IPS-18a (cell line): ENCODE data around the gene PI16.

Experiments used
- H3K27ac ChIP-seq: one replicate; pipeline ENCODE4 v1.5.1; 2013; ENCODE audit warnings: low read length
- H3K27me3 ChIP-seq: one replicate; pipeline ENCODE4 v1.6.1; 2013; ENCODE audit warnings: mild to moderate bottlenecking, low read length; ENCODE audit not compliant: control insufficient read depth, insufficient read depth
- H3K36me3 ChIP-seq: one replicate; pipeline ENCODE4 v1.6.1; 2013; ENCODE audit warnings: low read depth, low read length; ENCODE audit not compliant: control insufficient read depth
- H3K4me1 ChIP-seq: one replicate; pipeline ENCODE4 v1.6.1; 2013; ENCODE audit warnings: low read depth, low read length; ENCODE audit not compliant: control insufficient read depth
- H3K4me3 ChIP-seq: one replicate; pipeline ENCODE4 v1.5.1; 2013; ENCODE audit warnings: low read length
- H3K9ac ChIP-seq: one replicate; pipeline ENCODE4 v1.6.1; 2013; ENCODE audit warnings: mild to moderate bottlenecking, low read length, moderate library complexity
- H3K9me3 ChIP-seq: one replicate; pipeline ENCODE4 v1.6.1; 2013; ENCODE audit warnings: low read depth, low read length; ENCODE audit not compliant: control insufficient read depth

PI16 gene

DNA sequence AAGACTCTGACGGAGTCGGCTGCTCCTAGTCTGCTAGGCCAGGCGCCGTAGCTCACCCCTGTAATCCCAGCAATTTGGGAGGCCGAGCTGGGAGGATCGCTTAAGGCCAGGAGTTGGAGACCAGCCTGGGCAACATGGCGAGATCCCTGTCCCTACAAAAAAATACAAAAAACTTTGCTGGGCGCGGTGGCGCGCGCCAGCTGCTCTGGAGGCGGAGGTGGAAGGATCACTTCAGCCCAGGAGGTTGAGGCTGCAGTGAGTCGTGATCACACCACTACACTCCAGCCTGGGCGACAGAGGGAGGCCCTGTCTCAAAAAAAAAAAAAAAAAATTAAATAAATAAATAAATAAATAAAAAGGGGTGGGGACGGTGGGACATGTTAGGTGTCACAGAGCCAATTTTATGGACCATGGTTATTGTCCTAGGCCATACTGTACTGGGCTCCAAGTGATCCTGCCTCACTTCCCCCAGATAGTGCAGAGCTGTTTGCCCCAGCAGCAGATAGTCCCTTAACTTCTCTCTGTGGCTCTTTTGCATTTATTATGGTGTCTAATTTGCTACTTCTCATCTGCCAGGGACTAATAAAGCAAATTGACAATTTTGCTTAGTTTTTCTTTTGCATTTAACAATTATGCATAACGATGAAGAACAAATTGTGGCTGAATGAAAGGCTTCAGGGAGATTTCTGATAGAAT lies 5.2 kb downstream of the PI16 start:
- no peaks in the 10 kb centered on the region for H3K27me3 ChIP-seq
- no peak overlapping the region for H3K9ac ChIP-seq
- H3K27ac ChIP-seq: no peak overlapping the region
- no peaks in the 10 kb centered on the region for H3K4me1 ChIP-seq
- no peak overlapping the region for H3K4me3 ChIP-seq
- H3K9me3 ChIP-seq: no peaks in the 10 kb centered on the region
- H3K36me3 ChIP-seq: no peaks in the 10 kb centered on the region

GRCh38 chr6:36961441-36962435 lies 7.2 kb downstream of the PI16 start:
- no peaks in the 10 kb centered on the region for H3K4me1 ChIP-seq
- no peak overlapping the region for H3K27ac ChIP-seq

GRCh38 chr6:36962874-36963273 lies 8.3 kb downstream of the PI16 start:
- Histone ChIP-seq H3K4me3 (no peak overlapping the region), H3K36me3 (peaks cover 6% of the 10 kb centered on the region), H3K4me1 (no peaks in the 10 kb centered on the region), H3K9me3 (no peaks in the 10 kb centered on the region), H3K27me3 (no peaks in the 10 kb centered on the region), H3K27ac (no peak overlapping the region), H3K9ac (no peak overlapping the region)

More at GRCh38 chr6:36961441-36962435, 7.2 kb downstream of the PI16 start:
- no peaks in the 10 kb centered on the region for H3K9me3 ChIP-seq
- H3K4me3 ChIP-seq: no peak overlapping the region
- no peaks in the 10 kb centered on the region for H3K27me3 ChIP-seq
- H3K9ac ChIP-seq: no peak overlapping the region
- H3K36me3 ChIP-seq: no peaks in the 10 kb centered on the region

DNA sequence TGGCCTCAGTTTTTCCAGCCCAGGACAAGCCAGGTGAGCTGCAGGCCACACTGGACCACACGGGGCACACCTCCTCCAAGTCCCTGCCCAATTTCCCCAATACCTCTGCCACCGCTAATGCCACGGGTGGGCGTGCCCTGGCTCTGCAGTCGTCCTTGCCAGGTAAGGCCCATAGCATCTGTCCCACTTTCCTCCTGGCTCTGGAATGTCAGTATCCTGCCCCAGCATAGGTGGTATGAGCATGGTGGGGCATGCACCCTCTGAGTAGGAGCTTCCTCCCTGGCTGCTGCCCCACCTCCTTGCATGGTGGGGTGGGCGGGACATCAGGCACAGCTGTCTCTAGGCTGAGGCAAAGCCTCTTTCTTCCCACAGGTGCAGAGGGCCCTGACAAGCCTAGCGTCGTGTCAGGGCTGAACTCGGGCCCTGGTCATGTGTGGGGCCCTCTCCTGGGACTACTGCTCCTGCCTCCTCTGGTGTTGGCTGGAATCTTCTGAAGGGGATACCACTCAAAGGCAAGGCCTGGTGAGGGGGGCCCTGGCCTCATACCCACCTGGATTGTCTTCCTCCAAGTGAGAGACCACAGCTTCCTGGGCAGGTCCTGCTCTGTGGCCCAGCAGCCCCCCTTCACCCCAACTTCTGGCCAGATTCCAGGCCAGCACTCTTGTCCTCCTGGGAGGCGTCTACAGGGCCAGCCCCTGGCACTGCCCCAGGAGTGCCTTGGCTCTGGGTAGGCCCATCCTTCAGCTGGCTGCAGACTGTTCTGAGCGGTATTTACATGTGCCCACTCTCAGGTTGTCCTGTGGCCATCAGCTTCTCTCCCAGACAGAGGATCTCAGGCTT lies 9.1 kb downstream of the PI16 start:
- no peak overlapping the region for H3K9ac ChIP-seq
- H3K9me3 ChIP-seq: no peaks in the 10 kb centered on the region
- peaks cover 13% of the 10 kb centered on the region for H3K36me3 ChIP-seq
- H3K27ac ChIP-seq: no peak overlapping the region
- no peaks in the 10 kb centered on the region for H3K27me3 ChIP-seq
- no peaks in the 10 kb centered on the region for H3K4me1 ChIP-seq
- H3K4me3 ChIP-seq: no peak overlapping the region

- no peaks in the 10 kb centered on the region for H3K9me3 ChIP-seq
- no peak overlapping the region for H3K9ac ChIP-seq
Measured at GRCh38 chr6:36964349-36964748, 9.8 kb downstream of the PI16 start.

GRCh38 chr6:36964908-36965307 lies 10.4 kb downstream of the PI16 start:
- no peak overlapping the region for H3K4me3 ChIP-seq
- no peaks in the 10 kb centered on the region for H3K9me3 ChIP-seq
- no peak overlapping the region for H3K27ac ChIP-seq
- H3K36me3 ChIP-seq: peaks cover 26% of the 10 kb centered on the region
- H3K9ac ChIP-seq: no peak overlapping the region
- no peaks in the 10 kb centered on the region for H3K27me3 ChIP-seq
- no peaks in the 10 kb centered on the region for H3K4me1 ChIP-seq

More at GRCh38 chr6:36964349-36964748, 9.8 kb downstream of the PI16 start:
- no peaks in the 10 kb centered on the region for H3K27me3 ChIP-seq
- H3K36me3 ChIP-seq: peaks cover 20% of the 10 kb centered on the region
- H3K4me3 ChIP-seq: no peak overlapping the region
- no peak overlapping the region for H3K27ac ChIP-seq
- no peaks in the 10 kb centered on the region for H3K4me1 ChIP-seq

- no peak overlapping the region for H3K27ac ChIP-seq
- no peak overlapping the region for H3K4me3 ChIP-seq
- H3K9me3 ChIP-seq: no peaks in the 10 kb centered on the region
- H3K9ac ChIP-seq: no peak overlapping the region
- H3K36me3 ChIP-seq: peaks cover 50% of the 10 kb centered on the region
- H3K27me3 ChIP-seq: no peaks in the 10 kb centered on the region
- H3K4me1 ChIP-seq: no peaks in the 10 kb centered on the region
Measured at GRCh38 chr6:36967301-36967700, 12.8 kb downstream of the PI16 start.

GRCh38 chr6:36967757-36968156 lies 13.2 kb downstream of the PI16 start:
- H3K9ac ChIP-seq: no peak overlapping the region
- no peak overlapping the region for H3K4me3 ChIP-seq
- no peaks in the 10 kb centered on the region for H3K9me3 ChIP-seq
- no peak overlapping the region for H3K27ac ChIP-seq
- H3K36me3 ChIP-seq: peaks cover 54% of the 10 kb centered on the region
- no peaks in the 10 kb centered on the region for H3K27me3 ChIP-seq
- H3K4me1 ChIP-seq: no peaks in the 10 kb centered on the region

DNA sequence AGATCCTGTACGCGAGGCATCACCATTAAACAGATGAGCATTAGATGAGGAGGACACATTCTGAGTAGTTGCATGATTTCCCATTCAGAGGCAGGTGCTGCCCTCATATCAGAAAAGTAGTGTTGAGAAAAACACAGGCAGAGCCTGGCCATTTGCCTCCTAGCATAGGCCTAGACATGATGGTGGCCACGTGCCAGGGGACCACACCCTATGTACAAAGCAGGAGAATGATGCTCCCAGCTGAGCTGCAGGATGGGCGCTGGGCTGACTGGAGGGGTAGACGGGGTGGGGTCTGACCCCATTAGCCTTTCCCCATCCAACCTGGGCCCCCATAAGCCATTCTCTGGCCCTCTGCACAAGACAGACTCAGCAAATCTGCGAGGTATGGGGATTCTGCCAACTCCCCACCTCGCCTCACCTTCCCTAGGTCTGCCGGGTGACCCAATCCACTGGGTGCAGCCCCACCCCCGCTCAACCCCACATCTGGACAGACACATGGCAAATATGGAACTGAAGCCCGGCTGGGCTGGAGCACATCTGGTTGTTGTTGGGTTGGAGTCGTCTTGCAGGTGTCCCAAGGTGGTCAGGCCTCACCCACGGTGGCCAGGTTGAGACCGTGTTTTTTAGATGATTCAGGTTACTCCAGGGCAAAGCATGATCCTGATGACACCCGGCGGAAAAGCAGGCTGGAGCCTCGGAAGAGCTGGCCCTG lies 13.9 kb downstream of the PI16 start:
- H3K9ac ChIP-seq: no peak overlapping the region
- no peak overlapping the region for H3K4me3 ChIP-seq
- H3K27me3 ChIP-seq: no peaks in the 10 kb centered on the region
- H3K27ac ChIP-seq: no peak overlapping the region
- H3K9me3 ChIP-seq: no peaks in the 10 kb centered on the region
- H3K36me3 ChIP-seq: peaks cover 59% of the 10 kb centered on the region
- H3K4me1 ChIP-seq: no peaks in the 10 kb centered on the region

DNA sequence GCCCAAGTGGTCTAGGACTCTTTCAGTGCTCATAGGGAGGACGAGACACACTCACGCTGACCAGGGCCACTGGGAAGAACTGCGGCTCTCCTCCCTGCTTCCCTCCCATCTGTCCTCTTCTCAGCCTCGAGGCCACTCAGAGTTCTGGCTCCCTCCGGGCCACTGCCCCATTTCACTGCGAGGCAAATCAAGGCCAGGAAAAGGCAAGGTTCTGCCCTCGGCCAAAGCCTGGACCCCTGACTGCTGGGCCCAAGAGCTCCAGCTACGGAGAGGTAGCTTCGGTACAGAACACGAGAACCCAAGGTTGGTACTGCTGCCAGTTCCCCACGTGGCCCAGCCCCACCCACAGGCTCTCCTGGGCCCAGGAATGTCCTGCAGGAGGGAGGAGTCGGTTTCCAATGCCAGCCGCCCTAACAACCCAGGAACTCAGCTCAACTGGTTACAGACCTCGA lies 14.7 kb downstream of the PI16 start:
- no peak overlapping the region for H3K27ac ChIP-seq
- no peaks in the 10 kb centered on the region for H3K4me1 ChIP-seq
- H3K4me3 ChIP-seq: no peak overlapping the region
- H3K9ac ChIP-seq: no peak overlapping the region
- H3K27me3 ChIP-seq: no peaks in the 10 kb centered on the region
- no peaks in the 10 kb centered on the region for H3K9me3 ChIP-seq
- H3K36me3 ChIP-seq: peaks cover 67% of the 10 kb centered on the region
